ENCODE results near the gene ABCG4. TPM values are rescaled to one million over a fixed set of nuclear protein-coding genes. Genes with fewer than 3 reads are reported as not detected.

Gene ABCG4
- total and polyA plus RNA-seq, 2 donors (not counting 1 experiment from before 2014, with no cell fraction given): not detected

DNA sequence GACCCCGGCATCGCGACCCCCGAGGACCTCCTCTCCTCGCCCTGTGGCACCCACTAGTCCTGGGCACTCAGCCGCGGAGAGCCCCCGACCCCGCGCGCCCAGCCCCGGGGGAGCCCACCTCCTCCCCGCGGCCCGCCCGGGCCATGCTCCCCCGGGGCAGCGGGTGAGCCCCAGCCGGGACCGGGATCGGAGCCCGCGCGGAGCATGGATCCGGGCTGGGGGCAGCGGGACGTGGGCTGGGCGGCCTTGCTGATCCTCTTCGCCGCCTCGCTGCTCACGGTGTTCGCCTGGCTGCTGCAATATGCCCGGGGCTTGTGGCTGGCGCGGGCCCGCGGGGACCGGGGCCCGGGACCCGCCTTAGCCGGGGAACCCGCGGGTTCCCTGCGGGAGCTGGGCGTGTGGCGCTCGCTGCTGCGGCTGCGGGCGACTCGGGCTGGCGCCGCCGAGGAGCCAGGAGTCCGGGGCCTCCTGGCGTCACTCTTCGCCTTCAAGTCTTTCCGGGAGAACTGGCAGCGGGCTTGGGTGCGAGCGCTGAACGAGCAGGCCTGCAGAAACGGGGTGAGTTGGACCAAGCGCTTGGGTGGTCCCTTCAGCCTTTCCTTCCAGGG is 41.2 kb upstream of the ABCG4 start:
- Mint-ChIP-seq H3K9me3 (ENCODE audit: insufficient read depth) (no peaks in the 10 kb centered on the region), H3K4me3 (peak overlapping the region; percentile 93), H3K4me1 (peaks cover 39% of the 10 kb centered on the region), H3K27ac (peak overlapping the region; percentile 73), H3K27me3 (no peaks in the 10 kb centered on the region)
- H3K9me3 ChIP-seq (ENCODE audit: control extremely low read depth in 1 of 3, control insufficient read depth in 2 of 3, insufficient read depth in 1 of 3, low read length in 2 of 3): no peaks in the 10 kb centered on the region
- H3K79me2 ChIP-seq (ENCODE audit: control insufficient read depth, insufficient read depth, low read length): peaks cover 22% of the 10 kb centered on the region
- H3K9ac ChIP-seq (ENCODE audit: low read length): peak overlapping the region; percentile 82
- H3K4me3 ChIP-seq (ENCODE audit: control extremely low read depth in 1 of 5, extremely low read depth in 1 of 5, insufficient read depth in 1 of 5, low read depth in 2 of 5, low read length in 4 of 5): peak overlapping the region; percentile 48 to 86 (median 71)
- ChIA-PET POLR2A (interaction anchor here (0.8 to 2.2 kb wide), 5 partner anchors 10 to 40 kb away, joined by 3 to 16 read pairs (median 6); partner anchors contain the start of genes HINFP, HMBS and VPS11), CTCF (interaction anchor here (1.4 to 1.6 kb wide), 5 partner anchors 11 to 216 kb away, joined by 5 to 10 read pairs (median 6); partner anchors contain the start of genes CBL and VPS11)
- H2AFZ ChIP-seq (ENCODE audit: insufficient read depth, low read depth, low read length, poor library complexity, severe bottlenecking): peak overlapping the region; percentile 94
- under 1% methylated on average over 65 of the region's 65 CpGs for WGBS (ENCODE audit: insufficient coverage)
- DNase-seq (peak; percentile 43), ATAC-seq (ENCODE audit: low read depth) (peak; percentile 3)
- peak overlapping the region in 1 of 2 donors; percentile 54 for H3K27ac ChIP-seq (ENCODE audit: low read length in 2 of 2)
- peaks cover 0 to 12% of the 10 kb centered on the region in 2 experiments for H3K36me3 ChIP-seq (replicated peaks in 1 of 2; ENCODE audit: control extremely low read depth in 1 of 2, control insufficient read depth in 1 of 2, extremely low read depth in 1 of 2, insufficient read depth in 2 of 2, low read length in 1 of 2)
- peaks cover 6% of the 10 kb centered on the region for H4K20me1 ChIP-seq (ENCODE audit: control insufficient read depth, insufficient read depth, low read length, poor library complexity, severe bottlenecking)
- intact Hi-C loops (cut with micrococcal nuclease): loop anchor here (1.0 kb wide), 3 partner anchors 12 to 22 kb away; partner anchors contain the start of gene HINFP
- peak overlapping the region; percentile 90 for H3K4me2 ChIP-seq (replicated peaks; ENCODE audit: low read depth, low read length, poor library complexity, severe bottlenecking)
- no peak for TF ChIP-seq EZH2 (IDR thresholded peaks at IDR 0.05; ENCODE audit: borderline replicate concordance, insufficient read depth, low read depth, low read length, poor library complexity, severe bottlenecking)
- TF ChIP-seq, protein P1, sequence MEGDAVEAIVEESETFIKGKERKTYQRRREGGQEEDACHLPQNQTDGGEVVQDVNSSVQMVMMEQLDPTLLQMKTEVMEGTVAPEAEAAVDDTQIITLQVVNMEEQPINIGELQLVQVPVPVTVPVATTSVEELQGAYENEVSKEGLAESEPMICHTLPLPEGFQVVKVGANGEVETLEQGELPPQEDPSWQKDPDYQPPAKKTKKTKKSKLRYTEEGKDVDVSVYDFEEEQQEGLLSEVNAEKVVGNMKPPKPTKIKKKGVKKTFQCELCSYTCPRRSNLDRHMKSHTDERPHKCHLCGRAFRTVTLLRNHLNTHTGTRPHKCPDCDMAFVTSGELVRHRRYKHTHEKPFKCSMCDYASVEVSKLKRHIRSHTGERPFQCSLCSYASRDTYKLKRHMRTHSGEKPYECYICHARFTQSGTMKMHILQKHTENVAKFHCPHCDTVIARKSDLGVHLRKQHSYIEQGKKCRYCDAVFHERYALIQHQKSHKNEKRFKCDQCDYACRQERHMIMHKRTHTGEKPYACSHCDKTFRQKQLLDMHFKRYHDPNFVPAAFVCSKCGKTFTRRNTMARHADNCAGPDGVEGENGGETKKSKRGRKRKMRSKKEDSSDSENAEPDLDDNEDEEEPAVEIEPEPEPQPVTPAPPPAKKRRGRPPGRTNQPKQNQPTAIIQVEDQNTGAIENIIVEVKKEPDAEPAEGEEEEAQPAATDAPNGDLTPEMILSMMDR (IDR thresholded peaks at IDR 0.05): no peak
- no peaks in the 10 kb centered on the region for H3K27me3 ChIP-seq (replicated peaks in 1 of 4; ENCODE audit: control extremely low read depth in 1 of 4, control insufficient read depth in 3 of 4, insufficient read depth in 4 of 4, low read length in 3 of 4)
- H3K4me1 ChIP-seq (ENCODE audit: control insufficient read depth in 2 of 2, insufficient read depth in 2 of 2, low read length in 2 of 2): peaks cover 24 to 36% of the 10 kb centered on the region in 2 donors
